HG02798 (cell line): Measurements from ENCODE around the gene DCHS2.

Source experiments
- ATAC-seq: cut with Tn5 transposase; IDR thresholded peaks from one replicate; pipeline ENCODE4 v1.9.1; 2021; ENCODE audit warnings: mild to moderate bottlenecking; ENCODE audit not compliant: unreplicated experiment, poor library complexity

DCHS2 gene

GRCh38 chr4:154399259-154399974, 92.2 kb downstream of the DCHS2 start:
- no peak for ATAC-seq

- no peak for ATAC-seq
Measured at GRCh38 chr4:154390324-154390723, 101.3 kb downstream of the DCHS2 start.

GRCh38 chr4:154389148-154389547, 102.5 kb downstream of the DCHS2 start:
- no peak for ATAC-seq

GRCh38 chr4:154384012-154384411, 107.6 kb downstream of the DCHS2 start:
- no peak for ATAC-seq

GRCh38 chr4:154376486-154376885, 115.1 kb downstream of the DCHS2 start:
- no peak for ATAC-seq

- peak; percentile 63 for ATAC-seq
Measured at GRCh38 chr4:154368060-154368459, 123.5 kb downstream of the DCHS2 start.

GRCh38 chr4:154367659-154368058, 123.9 kb downstream of the DCHS2 start:
- peak; percentile 36 for ATAC-seq

- ATAC-seq: no peak
Measured at GRCh38 chr4:154366956-154367355, 124.6 kb downstream of the DCHS2 start.

GRCh38 chr4:154364066-154364845, 127.3 kb downstream of the DCHS2 start:
- ATAC-seq: no peak

- no peak for ATAC-seq
Measured at GRCh38 chr4:154361450-154361849, 130.1 kb downstream of the DCHS2 start.

- no peak for ATAC-seq
Measured at GRCh38 chr4:154360491-154360890, 131.1 kb downstream of the DCHS2 start.

- no peak for ATAC-seq
Measured at GRCh38 chr4:154354883-154355282, 136.7 kb downstream of the DCHS2 start.

GRCh38 chr4:154349829-154350228, 141.8 kb downstream of the DCHS2 start:
- peak; percentile 54 for ATAC-seq

GRCh38 chr4:154348657-154349056, 142.9 kb downstream of the DCHS2 start:
- no peak for ATAC-seq

- ATAC-seq: no peak
Measured at GRCh38 chr4:154345359-154345758, 146.2 kb downstream of the DCHS2 start.

GRCh38 chr4:154344686-154345085, 146.9 kb downstream of the DCHS2 start:
- peak; percentile 74 for ATAC-seq

- no peak for ATAC-seq
Measured at GRCh38 chr4:154343651-154344050, 147.9 kb downstream of the DCHS2 start.

GRCh38 chr4:154341448-154341847, 150.2 kb downstream of the DCHS2 start:
- no peak for ATAC-seq

GRCh38 chr4:154335588-154335987, 156.0 kb downstream of the DCHS2 start:
- no peak for ATAC-seq

- ATAC-seq: peak; percentile 84
Measured at GRCh38 chr4:154332681-154333421, 158.7 kb downstream of the DCHS2 start.

GRCh38 chr4:154329939-154330338, 161.7 kb downstream of the DCHS2 start:
- no peak for ATAC-seq
